Left kidney (tissue), 8 donors: Measurements from ENCODE around the gene LSAMP. TPM values are rescaled to one million over a fixed set of nuclear protein-coding genes. Genes with fewer than 3 reads are reported as not detected.

Experiments
- DNase-seq: peaks from one replicate; pipeline ENCODE4 v3.0.0-alpha.2; 2013
- long read RNA-seq, 8 donors: transcript quantifications; one replicate each; lab custom pipeline, GENCODE V29; 2026
- polyA plus RNA-seq: library from polyadenylated mRNA; unstranded; fragments of 120-200 nt; gene quantifications from one replicate; pipeline ENCODE4 v1.2.1, GENCODE V29; 2013; ENCODE audit not compliant: insufficient read length

The LSAMP gene
- 14.2 TPM for polyA plus RNA-seq
- long read RNA-seq, donor 1, full-length matches to known transcripts: 1 of 33 reads
- long read RNA-seq, donor 1, partial matches to known transcripts: 32 of 33 reads
- long read RNA-seq, donor 1, other reads (novel, unspliced or antisense): 0 of 33 reads
- long read RNA-seq, donor 2, full-length matches to known transcripts: 8 of 13 reads
- long read RNA-seq, donor 2, partial matches to known transcripts: 5 of 13 reads
- long read RNA-seq, donor 2, other reads (novel, unspliced or antisense): 0 of 13 reads
- long read RNA-seq, donor 3, full-length matches to known transcripts: 6 of 6 reads
- long read RNA-seq, donor 3, partial matches to known transcripts: 0 of 6 reads
- long read RNA-seq, donor 3, other reads (novel, unspliced or antisense): 0 of 6 reads
- long read RNA-seq, donor 4: 0 reads
- long read RNA-seq, donor 5, full-length matches to known transcripts: 3 of 3 reads
- long read RNA-seq, donor 5, partial matches to known transcripts: 0 of 3 reads
- long read RNA-seq, donor 5, other reads (novel, unspliced or antisense): 0 of 3 reads
- long read RNA-seq, donor 6, full-length matches to known transcripts: 2 of 2 reads
- long read RNA-seq, donor 6, partial matches to known transcripts: 0 of 2 reads
- long read RNA-seq, donor 6, other reads (novel, unspliced or antisense): 0 of 2 reads
- long read RNA-seq, donor 7, full-length matches to known transcripts: 9 of 9 reads
- long read RNA-seq, donor 7, partial matches to known transcripts: 0 of 9 reads
- long read RNA-seq, donor 7, other reads (novel, unspliced or antisense): 0 of 9 reads
- long read RNA-seq, donor 8, full-length matches to known transcripts: 4 of 4 reads
- long read RNA-seq, donor 8, partial matches to known transcripts: 0 of 4 reads
- long read RNA-seq, donor 8, other reads (novel, unspliced or antisense): 0 of 4 reads

DNA sequence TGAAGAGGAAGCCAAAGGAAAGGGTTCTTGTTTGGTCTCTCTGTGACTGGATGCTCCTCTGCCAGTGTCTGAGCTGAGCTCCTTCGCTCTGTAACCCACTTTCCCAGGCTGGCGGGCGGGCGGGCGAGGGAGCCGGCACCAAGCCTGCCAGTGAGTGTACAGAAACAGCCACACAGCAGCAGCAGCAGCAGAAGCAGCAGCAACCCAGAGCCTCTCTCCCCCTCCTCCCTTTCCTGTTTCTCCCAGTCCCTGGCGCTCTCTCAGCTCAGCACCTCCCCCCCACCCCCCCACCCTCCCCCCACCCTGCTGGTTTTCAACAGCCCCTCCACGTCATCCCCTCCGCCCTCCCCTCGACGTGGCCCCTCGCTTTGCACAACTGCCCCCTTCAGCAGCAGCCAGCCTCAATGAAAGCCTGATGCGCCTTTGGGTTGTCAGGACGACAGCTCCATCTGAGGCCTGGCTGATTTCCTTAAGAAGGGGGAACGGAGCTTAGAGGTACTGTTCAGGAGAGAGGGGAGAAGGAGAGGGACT is at the start of gene LSAMP:
Gene LSAMP, minus strand, starts transcription at position 177 of the 531 bp plus-strand sequence.
- DNase-seq: peak; percentile 38

DNA sequence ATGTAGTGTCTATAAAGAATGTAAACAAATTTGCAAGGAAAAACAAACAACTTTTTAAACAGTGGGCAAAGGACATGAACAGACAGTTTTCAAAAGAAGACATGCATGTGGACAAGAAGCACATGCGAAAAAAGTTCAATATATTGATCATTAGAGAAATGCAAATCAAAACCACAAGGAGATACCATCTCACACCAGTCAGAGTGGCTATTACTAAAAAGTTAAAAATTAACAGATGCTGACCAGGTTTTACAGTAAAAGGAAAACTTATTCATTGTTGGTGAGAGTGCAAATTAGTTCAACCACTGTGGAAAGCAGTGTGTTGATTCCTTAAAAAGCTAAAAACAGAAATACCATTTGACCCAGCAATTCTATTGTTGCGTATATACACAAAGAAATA is 47.1 kb upstream of the LSAMP start:
- no peak for DNase-seq

DNA sequence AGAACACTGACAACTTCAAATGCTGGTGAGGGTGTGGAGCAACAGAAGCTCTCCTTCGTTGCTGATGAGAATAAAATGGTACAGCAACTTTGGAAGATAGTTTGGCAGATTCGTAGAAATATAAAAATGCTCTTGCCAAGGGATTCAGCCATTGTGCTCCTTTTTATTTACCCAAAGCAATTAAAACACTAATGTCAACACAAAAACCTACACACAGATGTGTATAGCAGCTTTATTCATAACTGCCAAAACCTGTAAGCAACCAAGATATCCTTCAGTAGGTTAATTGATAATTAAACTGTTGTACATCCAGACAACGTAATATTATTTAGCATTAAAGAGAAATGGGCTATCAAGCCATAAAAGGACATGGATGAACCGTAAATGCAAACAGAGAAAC is 37.8 kb upstream of the LSAMP start:
- no peak for DNase-seq

DNA sequence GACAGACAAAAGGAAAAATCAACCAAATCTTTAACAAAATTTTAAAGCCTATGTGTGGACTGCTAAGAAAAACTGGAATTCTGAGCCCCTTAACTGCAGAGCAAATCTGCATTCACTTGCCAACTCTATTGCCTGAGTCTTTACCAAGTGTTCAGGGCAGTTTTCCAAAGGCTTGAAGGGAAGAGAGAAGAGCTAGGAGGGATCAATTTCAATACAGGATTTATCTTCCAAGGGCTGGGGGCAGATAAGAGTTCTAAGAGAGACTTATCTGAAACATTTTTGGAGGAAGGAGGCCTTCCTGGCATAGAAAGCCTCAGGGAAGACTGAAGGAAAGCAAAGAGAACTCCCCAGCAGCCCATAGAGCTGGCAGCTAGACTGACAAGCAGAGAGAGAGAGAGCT is 31.4 kb upstream of the LSAMP start:
- no peak for DNase-seq

DNA sequence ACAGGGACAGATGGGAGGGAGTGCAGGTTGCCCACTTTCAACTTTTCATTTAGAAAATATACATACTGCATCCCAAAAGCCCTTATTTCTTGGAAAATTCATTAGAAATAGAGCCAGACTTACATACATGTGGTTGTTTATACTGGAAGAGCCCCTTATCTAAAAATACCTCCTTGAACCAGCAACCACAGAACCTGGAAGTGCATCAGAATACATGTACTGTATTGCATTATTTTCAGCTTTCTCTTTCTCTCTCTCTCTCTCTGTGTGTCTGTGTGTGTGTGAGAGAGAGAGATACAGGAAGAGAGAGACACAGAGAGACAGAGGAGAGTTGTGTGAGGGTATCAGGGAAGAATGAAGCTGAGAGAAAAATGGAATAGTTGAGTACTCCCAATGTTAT is 29.5 kb upstream of the LSAMP start:
- DNase-seq: no peak

DNA sequence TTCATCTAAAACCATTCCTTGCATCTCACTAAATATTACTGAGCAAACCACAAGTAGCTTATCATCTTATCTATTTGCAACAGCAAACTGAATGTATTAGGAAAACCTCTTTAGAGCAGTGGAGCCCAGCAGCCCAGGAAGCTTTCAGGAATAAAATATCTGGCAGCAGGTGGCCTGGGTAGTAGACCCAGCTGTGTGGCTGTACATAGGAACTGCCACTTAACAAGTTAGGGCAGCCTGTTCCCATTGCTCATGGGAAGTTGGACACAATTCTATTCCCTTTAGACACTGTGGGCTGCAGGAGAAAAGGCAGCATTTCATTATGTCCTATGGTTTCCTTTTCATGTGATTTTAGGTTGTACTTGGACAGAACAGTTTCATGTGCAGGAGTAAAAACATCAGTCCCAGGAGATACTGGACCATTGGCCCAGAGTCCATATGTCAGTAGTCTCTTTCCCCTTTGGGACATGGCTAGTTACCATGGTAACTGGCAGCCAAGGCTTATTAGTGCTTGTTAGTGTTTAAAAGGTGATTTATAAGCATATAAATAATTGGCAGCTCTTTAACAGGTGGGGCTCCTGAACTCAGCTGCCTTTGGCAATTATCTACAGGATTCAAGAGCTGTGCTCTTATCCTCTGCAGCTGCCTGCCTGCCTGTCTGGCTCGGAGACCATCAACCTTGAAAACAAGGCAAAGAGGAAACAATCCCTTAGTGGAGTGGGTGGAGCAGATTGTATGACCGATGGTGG is 28.9 kb upstream of the LSAMP start:
- DNase-seq: peak; percentile 19

DNA sequence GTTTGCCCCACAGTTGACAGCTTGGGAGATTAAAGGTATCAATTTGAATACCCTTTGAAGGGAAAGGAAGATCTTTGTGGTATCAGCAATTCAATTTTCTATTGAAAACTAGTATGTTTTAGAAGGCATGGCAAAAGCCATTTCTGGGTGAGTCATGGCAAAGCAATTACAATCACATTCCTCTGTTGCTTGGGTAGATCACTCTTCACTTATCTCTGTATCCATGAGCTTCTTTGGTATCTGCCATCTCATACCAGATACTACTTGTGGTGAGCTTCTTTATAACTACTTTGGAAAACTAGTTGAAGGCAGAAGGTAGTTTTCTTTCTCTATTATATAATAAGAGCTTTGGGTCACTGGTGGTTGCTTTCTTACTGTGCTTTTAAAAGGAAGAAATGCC is 28.3 kb upstream of the LSAMP start:
- no peak for DNase-seq

DNA sequence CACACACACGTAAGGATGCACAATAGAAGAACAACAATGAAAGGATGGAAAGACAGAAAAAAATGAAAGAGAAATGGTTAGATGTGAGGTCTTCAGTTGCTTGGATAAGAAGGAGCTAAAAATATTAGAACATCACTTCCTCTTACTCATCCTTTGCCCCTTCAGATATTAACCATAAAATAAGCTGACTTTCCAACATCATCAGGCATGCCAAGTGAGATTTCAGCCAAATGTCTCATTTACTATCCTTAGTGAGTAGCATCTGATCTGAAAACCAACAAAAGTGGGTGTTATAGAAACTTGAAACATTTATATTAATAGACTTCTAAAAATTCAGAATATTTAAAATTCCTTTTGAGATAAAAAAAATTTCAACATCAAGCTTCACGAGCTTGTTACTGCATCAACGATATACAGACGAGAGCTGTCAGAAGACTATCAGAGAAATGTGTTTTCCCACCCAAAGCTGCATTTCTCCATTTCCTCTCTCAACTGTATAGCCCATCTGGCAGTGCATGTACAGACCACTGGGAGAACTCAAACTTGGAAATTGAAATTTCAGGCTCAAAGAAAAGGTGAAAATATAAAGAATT is 25.4 kb upstream of the LSAMP start:
- no peak for DNase-seq

DNA sequence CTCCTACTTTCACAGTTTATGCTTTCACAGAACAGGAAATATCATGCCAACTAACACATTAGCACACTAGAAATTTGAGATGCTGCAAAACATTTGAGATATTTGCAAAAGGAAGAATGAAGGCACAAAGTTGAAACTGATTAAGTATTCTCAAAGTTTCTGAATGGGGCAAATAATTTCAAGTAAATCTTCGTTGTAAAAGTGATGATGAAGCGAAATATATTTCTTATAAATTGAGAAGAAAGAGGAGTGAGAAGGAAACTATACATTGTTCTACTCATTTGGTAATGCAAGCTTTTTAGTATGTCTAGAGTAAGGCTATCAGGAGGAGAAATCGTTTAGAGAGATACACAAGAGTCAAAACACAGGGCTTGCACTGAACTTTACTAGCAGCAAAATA is 24.3 kb upstream of the LSAMP start:
- no peak for DNase-seq

DNA sequence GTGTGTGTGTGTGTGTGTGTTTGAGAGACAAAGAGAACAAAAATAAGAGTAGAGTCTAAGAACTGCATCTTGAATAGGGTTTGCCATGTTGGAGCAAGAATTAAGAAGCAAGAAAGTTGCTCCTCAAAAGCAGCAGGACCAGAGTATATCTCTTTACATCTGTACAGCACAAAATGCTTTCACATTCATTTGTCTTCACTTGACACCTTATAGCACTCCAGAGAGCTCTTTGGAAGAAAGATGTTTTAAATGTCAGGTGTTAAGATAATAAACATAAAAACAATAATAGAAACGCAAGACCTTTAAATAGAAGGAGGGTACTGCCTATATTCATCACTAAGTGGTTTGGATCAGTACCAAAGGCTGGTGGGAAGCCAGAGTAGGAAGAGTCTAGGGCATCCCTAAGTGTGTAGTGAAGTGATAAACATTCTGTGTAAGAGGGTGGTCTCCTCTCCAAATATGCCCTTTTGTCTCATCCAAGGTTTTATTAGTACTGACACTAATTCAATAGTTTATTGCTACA is 19.1 kb upstream of the LSAMP start:
- no peak for DNase-seq

DNA sequence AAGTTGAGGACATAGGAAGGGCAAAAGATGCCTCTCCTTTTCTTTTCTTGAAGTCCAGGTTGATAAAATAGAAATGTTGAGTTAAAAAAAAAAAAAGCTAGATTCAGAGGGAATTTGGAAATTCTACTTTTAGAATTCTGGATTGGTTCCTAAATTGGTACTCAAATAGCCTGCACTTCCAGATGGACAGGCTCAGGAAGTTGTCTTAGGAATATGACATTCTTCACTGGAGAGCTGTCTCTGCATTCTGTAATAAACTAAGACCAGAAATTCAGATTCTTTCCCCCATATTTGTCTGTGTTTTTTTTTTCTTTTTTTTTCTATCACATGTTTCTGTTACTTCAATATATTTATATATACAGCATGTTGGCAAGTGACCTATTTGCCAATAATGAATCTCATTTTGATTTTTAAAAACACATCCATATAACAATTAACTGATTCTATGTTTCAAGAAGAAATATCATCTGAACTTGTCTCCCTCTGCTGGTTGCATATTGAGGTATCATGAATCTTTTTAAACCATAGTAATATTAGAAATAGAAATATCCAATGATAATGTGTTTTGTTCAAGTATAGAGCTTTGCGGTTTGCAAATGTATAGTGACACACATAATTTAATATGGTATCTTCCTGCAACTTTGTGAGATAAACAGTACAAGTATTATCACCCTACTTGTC is 8.5 kb upstream of the LSAMP start:
- no peak for DNase-seq

DNA sequence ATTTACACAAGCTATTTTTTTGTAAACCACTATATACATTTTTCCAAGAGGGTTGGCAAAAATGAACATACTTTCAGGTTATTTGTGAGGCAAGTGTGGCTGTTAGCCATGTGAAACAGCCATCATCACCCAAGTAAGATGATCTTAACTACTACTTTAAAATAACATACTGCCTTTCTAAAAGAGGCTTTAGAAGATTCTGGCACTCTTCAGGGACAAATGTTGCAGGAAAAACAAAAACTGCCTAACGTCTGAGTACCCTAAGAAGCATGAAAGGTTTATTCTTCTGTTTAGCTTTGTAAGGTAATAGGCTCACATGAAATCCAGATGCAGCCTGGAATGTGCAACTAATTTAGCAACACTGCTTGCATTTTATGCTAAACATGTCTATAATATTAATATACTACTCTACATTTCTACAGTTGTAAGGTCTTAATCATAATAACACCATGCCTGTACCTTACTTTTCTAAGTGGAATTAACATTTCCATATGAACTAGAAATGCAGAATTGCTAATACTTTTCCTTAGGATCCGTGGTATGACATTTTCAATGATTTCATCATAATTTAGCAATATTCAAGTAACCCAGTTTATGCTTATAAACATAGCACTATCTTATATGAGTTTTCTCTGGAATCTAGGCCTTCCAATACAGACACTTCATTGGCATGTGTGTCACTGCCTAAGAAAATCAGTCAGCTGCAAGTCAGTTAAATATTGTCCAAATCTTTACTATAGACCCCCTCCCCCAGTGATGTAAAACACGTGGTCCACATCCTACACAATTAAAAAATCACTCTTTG is 4.5 kb upstream of the LSAMP start:
- DNase-seq: no peak

DNA sequence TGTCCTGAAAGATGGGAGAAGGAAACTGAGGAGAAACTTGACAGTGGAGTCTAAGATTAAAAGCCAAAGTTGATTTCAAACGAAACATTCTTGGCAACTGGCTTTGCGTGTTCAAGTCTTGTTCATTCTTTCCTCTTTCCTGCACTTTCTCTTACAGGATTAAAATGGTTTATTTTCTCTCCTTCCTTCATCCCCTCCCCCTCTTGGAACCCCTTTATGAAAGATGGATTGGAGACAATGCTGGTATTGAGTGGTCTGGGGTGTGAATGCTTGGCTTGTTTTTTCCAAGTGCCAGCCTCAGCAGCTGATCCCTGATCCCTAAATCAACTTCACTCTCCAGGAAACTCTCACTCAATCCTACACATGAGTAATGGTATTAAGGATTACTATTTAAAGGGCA is 703 bp upstream of the LSAMP start:
- no peak for DNase-seq

DNA sequence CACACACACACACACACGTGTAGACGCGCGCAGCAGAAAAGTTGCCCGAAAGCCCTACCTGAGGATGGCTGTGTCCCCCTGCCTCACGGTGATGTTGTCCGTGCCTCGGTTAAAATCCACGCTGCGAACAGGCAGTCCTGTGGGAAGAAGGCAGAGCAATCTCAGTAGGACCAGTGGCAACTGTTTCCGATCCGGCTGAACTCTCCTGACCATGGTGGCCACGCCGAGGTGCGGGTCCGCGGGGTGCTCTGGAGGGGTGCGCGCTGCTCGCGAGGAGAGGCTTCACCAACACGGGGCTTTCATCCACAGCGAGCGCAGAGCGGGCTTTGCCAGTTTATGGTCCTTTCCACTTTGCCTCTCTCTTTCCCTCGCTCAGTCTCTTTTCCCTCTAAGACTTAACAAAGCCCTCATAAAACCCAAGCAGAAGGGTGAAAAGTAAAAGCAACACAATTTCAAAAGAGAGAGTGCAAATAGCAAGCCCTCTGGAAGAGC is 422 bp downstream of the LSAMP start:
- peak; percentile 41 for DNase-seq

DNA sequence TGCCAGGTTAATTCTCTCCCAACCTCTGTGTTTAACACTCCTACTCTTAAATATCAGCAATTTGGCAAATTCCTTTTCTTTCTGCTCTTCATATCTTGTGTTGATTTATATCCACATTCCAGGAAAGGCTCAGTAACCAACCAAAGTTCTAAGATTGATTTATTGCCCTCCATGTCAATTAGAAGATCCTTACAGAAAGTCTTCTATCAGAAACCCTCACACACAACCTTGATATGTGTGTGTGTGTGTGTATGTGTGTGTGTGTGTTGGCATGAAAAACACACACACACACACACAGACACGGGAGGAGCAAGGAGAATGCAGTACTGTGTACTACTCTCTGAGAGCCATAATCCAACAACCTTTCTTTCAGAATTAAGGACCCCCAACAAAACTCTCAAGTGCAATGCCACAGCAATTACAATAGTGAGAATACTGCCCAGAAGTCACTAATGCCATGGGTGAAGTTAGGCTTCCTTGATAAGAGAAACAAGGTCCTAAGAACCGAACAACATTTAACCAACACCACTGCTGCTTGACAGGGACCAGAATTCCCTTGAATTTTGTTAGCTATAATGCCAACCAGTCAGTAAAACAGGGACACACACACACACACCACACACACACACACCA is 1.1 kb downstream of the LSAMP start:
- DNase-seq: no peak

DNA sequence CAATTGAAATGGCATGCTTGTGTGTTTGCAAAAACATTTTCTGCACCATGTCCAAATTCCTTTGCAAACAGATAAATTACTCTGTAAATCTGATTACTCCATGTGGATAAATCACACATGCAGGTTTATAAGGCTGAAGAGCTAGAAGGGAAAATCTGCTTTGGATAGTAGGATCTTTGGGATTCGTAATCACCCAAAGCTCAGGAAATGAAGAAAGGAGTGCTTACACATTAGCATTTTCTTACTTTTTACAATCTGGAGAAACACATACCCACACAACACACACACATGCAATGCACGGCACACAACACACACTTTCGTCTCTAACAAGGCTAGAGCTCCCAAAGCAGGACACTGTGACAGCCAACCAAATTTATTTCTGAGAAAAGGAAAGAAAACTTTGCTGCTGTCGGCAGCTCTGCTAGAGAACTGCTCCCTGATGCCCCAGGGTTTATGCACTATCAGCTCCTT is 2.1 kb downstream of the LSAMP start:
- DNase-seq: no peak

DNA sequence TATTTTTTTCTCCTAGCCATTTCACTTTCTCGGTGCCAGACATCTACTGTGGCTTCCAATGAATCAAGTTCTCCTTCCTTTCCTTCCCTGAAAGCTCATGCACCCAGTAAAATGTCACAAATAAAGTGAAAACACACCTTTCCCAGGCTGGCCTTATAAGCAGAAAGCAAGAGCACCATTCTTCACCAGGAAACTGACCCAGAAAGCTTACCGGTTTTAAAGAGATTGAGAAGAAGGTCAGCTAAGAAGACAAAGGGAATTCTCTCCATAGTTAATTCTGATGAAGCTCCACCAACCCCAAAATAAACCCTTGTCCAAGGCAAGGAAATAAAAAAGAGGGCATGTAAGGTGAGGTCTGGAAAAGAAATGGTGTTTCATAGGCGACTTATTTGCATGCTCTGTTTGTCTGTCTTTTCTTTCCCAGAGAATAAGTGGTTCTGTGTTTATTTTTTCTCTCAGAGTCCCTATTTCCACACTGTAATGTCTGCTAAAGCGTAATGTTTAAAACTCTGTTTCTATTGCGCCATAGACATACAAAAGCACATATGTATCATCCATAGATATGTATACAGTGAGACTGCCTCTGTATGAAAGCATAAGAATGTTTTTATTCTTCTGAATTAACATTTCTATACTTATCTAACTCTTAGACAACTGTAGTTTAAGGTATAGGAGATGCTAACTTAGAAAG is 2.8 kb downstream of the LSAMP start:
- DNase-seq: no peak

DNA sequence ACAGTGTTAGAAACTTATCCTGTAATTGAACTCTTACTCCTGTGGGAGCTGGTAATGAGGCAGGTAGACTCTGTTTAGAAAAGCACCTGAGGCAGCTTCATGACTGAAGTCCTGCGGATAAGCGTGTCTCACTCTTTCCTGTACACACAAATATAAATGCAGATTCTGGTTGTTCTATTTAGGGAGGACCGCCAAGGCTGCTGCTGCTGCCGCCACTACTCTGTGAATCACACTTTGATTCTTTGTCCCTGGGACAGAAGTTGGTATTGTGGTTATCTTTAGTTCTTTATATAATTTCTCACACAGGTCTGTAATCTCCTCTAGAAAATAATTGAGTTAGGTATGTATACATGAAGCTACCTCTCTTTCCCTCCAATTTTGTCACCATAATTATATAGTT is 3.6 kb downstream of the LSAMP start:
- no peak for DNase-seq

DNA sequence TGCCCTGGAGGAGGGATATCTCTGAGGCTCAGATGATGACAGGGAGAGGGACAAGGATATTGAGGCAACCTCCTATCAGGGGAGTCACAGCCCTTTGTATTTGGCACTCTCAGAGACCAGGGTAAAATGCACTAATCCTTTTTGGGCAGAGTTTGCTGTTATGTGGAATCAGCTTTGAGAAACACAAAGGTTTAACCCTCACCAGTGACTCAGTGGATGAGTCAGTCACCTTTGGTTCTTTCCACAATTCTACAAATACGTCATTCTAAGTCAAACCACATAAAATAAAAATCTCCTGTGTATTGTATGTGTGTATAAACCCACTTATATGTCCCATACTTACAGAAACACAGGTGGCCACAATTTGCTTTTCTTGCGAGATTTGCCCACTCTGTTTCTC is 5.1 kb downstream of the LSAMP start:
- no peak for DNase-seq
